ENCODE results near the gene HORMAD2. TPM values are rescaled to one million over a fixed set of nuclear protein-coding genes. Genes with fewer than 3 reads are reported as not detected.
A peak's percentile ranks its signal among the peaks of the same experiment; 100 is the strongest.
"Not testable (repeated sequence)": the region's sequence is repeated elsewhere in the genome, so short reads cannot be mapped to it uniquely, and the experiment has no call there.

Gene HORMAD2
- total RNA-seq, 5 donors from 2014 or later (not counting 1 experiment from before 2014, with no cell fraction given), result not detected

DNA sequence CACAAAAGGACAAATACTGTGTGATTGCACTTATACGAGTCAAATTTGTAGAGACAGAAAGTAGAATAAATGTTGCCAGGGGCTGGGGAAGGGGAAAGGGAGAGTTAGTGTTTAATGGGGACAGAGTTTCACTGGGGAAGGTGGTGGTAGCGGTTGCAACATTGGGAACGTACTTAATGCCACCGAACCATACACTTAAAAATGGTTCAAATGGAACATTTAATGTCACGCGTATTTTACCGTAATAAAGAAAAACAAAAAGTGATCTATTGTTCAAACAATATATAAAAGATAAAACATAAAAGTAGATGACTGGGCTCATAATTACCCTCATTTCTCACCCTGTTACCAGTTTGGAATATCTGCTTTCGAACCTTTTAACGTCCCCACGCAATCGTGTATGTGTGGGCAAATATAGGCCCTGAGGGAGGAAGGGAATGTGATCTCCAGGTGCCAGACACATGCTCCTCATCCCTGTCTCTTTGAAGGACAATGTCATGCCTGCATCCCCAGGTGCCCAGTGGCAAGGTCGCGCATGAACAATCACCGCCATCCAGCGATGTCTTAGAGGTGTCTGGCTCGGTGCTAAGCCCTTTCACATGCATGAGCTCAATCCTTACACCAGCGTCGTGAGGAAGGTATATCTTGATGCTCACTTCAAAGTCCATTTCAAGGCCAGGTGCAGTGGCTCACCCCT is 131.0 kb downstream of the HORMAD2 start:
- Mint-ChIP-seq H3K27me3 (no peaks in the 10 kb centered on the region), H3K36me3 (no peaks in the 10 kb centered on the region), H3K27ac (no peak overlapping the region), H3K9me3 (no peaks in the 10 kb centered on the region), H3K4me1 (peaks cover 9 to 26% (median 18%) of the 10 kb centered on the region in 3 donors), H3K4me3 (no peak overlapping the region)
- no peaks in the 10 kb centered on the region for H3K36me3 ChIP-seq (ENCODE audit: control insufficient read depth in 2 of 2, extremely low read depth in 1 of 2, insufficient read depth in 1 of 2, low read length in 1 of 2)
- DNase-seq (no peak), ATAC-seq (replicated peaks in 1 of 4) (no peak)
- H3K4me1 ChIP-seq (ENCODE audit: control insufficient read depth in 1 of 2, extremely low read depth in 1 of 2, insufficient read depth in 2 of 2, low read length in 2 of 2), result no peaks in the 10 kb centered on the region
- ChIA-PET POLR2A (no interaction called here), CTCF (no interaction called here)
- H3K9me3 ChIP-seq, result no peaks in the 10 kb centered on the region
- H3K4me3 ChIP-seq (ENCODE audit: control insufficient read depth in 1 of 2, extremely low read depth in 1 of 2, low read length in 1 of 2), result no peak overlapping the region
- H3K27ac ChIP-seq (ENCODE audit: low read length), result no peak overlapping the region
- 96% methylated on average over 11 of the region's 18 CpGs for WGBS (ENCODE audit: insufficient coverage)
- peaks cover 0 to 3% of the 10 kb centered on the region in 2 experiments for H3K27me3 ChIP-seq (replicated peaks in 1 of 2; ENCODE audit: control insufficient read depth in 2 of 2, extremely low read depth in 1 of 2, insufficient read depth in 2 of 2, low read length in 1 of 2)

DNA sequence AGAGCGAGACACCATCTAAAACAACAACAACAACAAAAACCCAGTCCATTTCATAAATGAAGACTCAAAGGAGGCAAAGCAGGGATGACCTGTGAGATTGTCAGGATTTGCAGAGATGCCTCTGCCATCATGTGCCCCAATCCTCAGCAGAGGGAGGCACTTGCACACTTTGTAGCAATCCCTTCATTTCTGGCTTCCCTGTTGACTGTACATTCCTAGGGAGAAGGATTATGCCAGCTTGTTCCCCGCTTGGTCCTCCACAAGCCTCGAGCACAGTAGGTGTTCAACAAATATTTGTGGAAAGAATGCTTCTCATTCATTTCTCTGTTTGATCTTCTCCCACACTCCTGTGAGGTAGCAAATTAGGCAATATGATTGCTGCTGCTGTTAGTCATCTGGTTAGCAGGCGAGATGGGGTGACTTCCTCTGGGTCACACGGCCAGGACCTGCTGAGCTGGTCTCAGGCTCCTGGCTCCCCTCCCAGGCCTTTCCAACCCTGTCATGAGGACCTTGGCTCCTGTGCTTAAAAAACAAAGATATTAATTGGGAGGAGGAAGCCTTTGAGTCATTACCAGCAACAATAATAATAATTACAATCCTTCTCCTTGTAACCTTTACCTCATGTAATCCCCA is 132.2 kb downstream of the HORMAD2 start:
- H3K27ac Mint-ChIP-seq, result peak overlapping the region in 1 of 2 donors; percentile 57
- no peak overlapping the region for H3K4me3 Mint-ChIP-seq
- H3K4me1 Mint-ChIP-seq, result peaks cover 10 to 26% (median 18%) of the 10 kb centered on the region in 3 donors

DNA sequence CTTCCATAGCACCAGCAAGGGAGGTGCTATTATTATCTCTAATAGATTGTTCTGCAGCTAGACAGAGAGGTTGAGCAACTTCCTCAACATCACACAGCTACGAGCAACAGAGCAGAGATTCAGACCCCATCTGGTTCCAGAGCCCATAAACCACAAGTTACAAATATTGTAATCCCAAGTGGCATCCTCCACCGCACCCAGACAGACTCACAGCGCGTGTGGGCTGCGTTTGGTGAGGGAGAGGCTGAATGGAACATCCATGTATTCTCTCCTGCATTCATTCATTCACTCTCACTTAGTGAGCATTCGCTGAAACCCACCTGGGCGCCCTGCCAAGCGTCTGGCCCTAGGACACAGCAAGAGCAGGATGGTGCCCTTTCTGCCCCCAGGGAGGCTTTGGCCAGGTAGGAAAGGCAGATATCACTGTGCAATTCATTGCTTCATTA is 132.8 kb downstream of the HORMAD2 start:
- Histone ChIP-seq H3K27me3 (replicated peaks in 1 of 2; ENCODE audit: control insufficient read depth in 2 of 2, extremely low read depth in 1 of 2, insufficient read depth in 2 of 2, low read length in 1 of 2) (peaks cover 0 to 3% of the 10 kb centered on the region in 2 experiments), H3K36me3 (ENCODE audit: control insufficient read depth in 2 of 2, extremely low read depth in 1 of 2, insufficient read depth in 1 of 2, low read length in 1 of 2) (no peaks in the 10 kb centered on the region), H3K27ac (ENCODE audit: low read length) (no peak overlapping the region), H3K4me1 (ENCODE audit: control insufficient read depth in 1 of 2, extremely low read depth in 1 of 2, insufficient read depth in 2 of 2, low read length in 2 of 2) (no peaks in the 10 kb centered on the region), H3K9me3 (no peaks in the 10 kb centered on the region), H3K4me3 (ENCODE audit: control insufficient read depth in 1 of 2, extremely low read depth in 1 of 2, low read length in 1 of 2) (no peak overlapping the region)
- Mint-ChIP-seq H3K27ac (peak overlapping the region in 1 of 2 donors; percentile 57), H3K4me3 (no peak overlapping the region), H3K36me3 (no peaks in the 10 kb centered on the region), H3K4me1 (peaks cover 10 to 26% (median 18%) of the 10 kb centered on the region in 3 donors), H3K9me3 (no peaks in the 10 kb centered on the region), H3K27me3 (no peaks in the 10 kb centered on the region)
- DNase-seq (no peak), ATAC-seq (replicated peaks in 1 of 4) (no peak)
- CTCF ChIA-PET, result no interaction called here
- WGBS (ENCODE audit: insufficient coverage), result 100% methylated on average over 3 of the region's 8 CpGs
- POLR2A ChIA-PET, result no interaction called here

More for the DNA sequence above, 132.2 kb downstream of the HORMAD2 start:
- Histone ChIP-seq H3K4me3 (ENCODE audit: control insufficient read depth in 1 of 2, extremely low read depth in 1 of 2, low read length in 1 of 2) (no peak overlapping the region), H3K9me3 (no peaks in the 10 kb centered on the region), H3K4me1 (ENCODE audit: control insufficient read depth in 1 of 2, extremely low read depth in 1 of 2, insufficient read depth in 2 of 2, low read length in 2 of 2) (no peaks in the 10 kb centered on the region), H3K27ac (ENCODE audit: low read length) (no peak overlapping the region), H3K27me3 (replicated peaks in 1 of 2; ENCODE audit: control insufficient read depth in 2 of 2, extremely low read depth in 1 of 2, insufficient read depth in 2 of 2, low read length in 1 of 2) (peaks cover 0 to 3% of the 10 kb centered on the region in 2 experiments), H3K36me3 (ENCODE audit: control insufficient read depth in 2 of 2, extremely low read depth in 1 of 2, insufficient read depth in 1 of 2, low read length in 1 of 2) (no peaks in the 10 kb centered on the region)
- ChIA-PET POLR2A (no interaction called here), CTCF (no interaction called here)
- ATAC-seq (replicated peaks in 1 of 4), result no peak
- peak in 1 of 35 experiments; percentile 22 for DNase-seq
- no CpG with 5 or more reads among the region's 5 CpGs for WGBS (ENCODE audit: insufficient coverage)
- no peaks in the 10 kb centered on the region for H3K36me3 Mint-ChIP-seq
- no peaks in the 10 kb centered on the region for H3K27me3 Mint-ChIP-seq
- H3K9me3 Mint-ChIP-seq, result no peaks in the 10 kb centered on the region

DNA sequence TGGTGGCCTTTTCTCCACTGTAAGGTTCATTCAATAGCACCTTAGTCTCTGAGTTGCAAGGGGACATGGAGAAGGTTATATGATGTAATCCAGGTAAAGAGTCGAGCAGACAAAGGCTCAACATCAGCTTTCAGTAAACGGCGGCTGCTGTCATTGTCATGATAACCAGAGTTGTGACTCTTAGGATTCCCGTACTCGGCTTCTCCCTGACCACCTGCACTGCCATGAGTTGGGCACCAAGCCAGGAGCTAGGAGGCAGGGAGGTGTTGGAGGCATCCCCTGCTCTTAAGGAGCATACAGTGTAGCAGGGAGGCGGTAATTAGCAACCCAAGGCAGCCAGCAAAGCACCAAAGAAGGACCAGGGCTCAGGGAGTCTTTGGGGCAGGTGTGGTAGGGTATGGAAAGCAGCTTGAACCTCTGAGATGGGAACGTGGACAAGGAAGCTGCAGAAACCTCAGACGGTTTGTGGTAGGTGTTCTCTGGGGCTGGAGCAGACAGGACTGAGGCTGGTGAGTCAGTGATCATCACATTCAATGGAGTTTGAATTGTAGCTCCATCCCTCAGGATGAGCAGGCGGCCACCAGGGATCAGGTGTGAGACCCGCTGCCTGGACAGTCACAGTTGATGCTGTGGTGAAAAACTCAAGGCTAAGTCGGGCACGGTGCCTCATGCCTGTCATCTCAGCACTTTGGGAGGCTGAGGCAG is 134.6 kb downstream of the HORMAD2 start:
- Histone ChIP-seq H3K27me3 (replicated peaks in 1 of 2; ENCODE audit: control insufficient read depth in 2 of 2, extremely low read depth in 1 of 2, insufficient read depth in 2 of 2, low read length in 1 of 2) (peaks cover 0 to 3% of the 10 kb centered on the region in 2 experiments), H3K4me1 (ENCODE audit: control insufficient read depth in 1 of 2, extremely low read depth in 1 of 2, insufficient read depth in 2 of 2, low read length in 2 of 2) (peaks cover 7 to 9% of the 10 kb centered on the region in 2 experiments), H3K4me3 (ENCODE audit: control insufficient read depth in 1 of 2, extremely low read depth in 1 of 2, low read length in 1 of 2) (no peak overlapping the region), H3K36me3 (ENCODE audit: control insufficient read depth in 2 of 2, extremely low read depth in 1 of 2, insufficient read depth in 1 of 2, low read length in 1 of 2) (no peaks in the 10 kb centered on the region), H3K9me3 (no peaks in the 10 kb centered on the region), H3K27ac (ENCODE audit: low read length) (no peak overlapping the region)
- ATAC-seq (replicated peaks in 1 of 4) (no peak), DNase-seq (no peak)
- H3K27ac Mint-ChIP-seq, result no peak overlapping the region
- WGBS (ENCODE audit: insufficient coverage), result 66% methylated on average over 11 of the region's 12 CpGs
- no peaks in the 10 kb centered on the region for H3K27me3 Mint-ChIP-seq
- no peak overlapping the region for H3K4me3 Mint-ChIP-seq
- H3K9me3 Mint-ChIP-seq, result no peaks in the 10 kb centered on the region
- H3K36me3 Mint-ChIP-seq, result no peaks in the 10 kb centered on the region
- ChIA-PET CTCF (no interaction called here), POLR2A (no interaction called here)
- H3K4me1 Mint-ChIP-seq, result peaks cover 18 to 36% (median 26%) of the 10 kb centered on the region in 3 donors

DNA sequence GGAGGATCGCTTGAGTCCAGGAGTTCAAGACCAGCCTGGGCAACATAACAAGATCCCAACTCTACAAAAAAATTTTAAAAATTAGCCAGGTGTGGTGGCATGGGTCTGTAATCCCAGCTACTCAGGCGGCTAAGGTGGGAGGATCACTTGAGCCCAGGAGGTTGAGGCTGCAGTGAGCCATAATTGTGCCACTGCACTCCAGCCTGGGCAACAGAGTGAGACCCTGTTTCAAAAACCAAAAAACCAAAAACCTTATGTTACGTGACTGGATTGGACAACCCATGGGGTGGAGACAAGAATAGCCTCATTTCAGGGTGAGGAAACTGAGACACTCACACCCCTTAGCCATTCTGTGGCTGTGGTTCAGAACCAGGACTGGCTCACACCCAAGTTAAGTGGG is 136.0 kb downstream of the HORMAD2 start:
- peaks cover 32 to 50% (median 40%) of the 10 kb centered on the region in 3 donors for H3K4me1 Mint-ChIP-seq
- H3K36me3 Mint-ChIP-seq; DNase-seq; H3K27me3 Mint-ChIP-seq; H3K36me3 ChIP-seq (ENCODE audit: control insufficient read depth in 2 of 2, extremely low read depth in 1 of 2, insufficient read depth in 1 of 2, low read length in 1 of 2); H3K27ac Mint-ChIP-seq; ATAC-seq (replicated peaks in 1 of 4); H3K9me3 ChIP-seq; H3K27me3 ChIP-seq (replicated peaks in 1 of 2; ENCODE audit: control insufficient read depth in 2 of 2, extremely low read depth in 1 of 2, insufficient read depth in 2 of 2, low read length in 1 of 2); POLR2A ChIA-PET; H3K27ac ChIP-seq (ENCODE audit: low read length); CTCF ChIA-PET; H3K9me3 Mint-ChIP-seq; H3K4me3 Mint-ChIP-seq; H3K4me3 ChIP-seq (ENCODE audit: control insufficient read depth in 1 of 2, extremely low read depth in 1 of 2, low read length in 1 of 2): not testable (repeated sequence)
- no CpG with 5 or more reads among the region's 3 CpGs for WGBS (ENCODE audit: insufficient coverage)
- peaks cover 18 to 23% of the 10 kb centered on the region in 2 experiments for H3K4me1 ChIP-seq (ENCODE audit: control insufficient read depth in 1 of 2, extremely low read depth in 1 of 2, insufficient read depth in 2 of 2, low read length in 2 of 2)

DNA sequence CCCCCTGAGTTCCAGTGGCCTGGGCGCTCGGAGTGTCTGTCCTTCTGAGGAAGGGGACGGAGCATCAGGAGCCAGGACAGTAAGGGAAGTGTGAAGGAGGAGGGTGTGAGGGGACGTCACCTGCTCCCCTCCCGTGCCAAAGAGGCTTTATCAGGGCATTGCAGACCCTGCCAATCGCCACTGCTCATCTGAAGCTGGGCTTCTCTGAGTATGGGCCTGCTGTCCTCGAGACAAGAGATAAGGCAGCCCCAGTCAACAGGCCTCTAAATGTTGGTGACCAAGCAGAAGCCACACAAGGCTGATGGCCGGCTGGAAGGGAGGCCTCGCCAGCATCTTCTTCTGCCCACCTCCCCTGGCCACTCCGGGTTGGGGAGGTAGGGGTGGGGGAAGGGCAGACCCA is 136.4 kb downstream of the HORMAD2 start:
- WGBS (ENCODE audit: insufficient coverage), result 86% methylated on average over 7 of the region's 10 CpGs
- no peak overlapping the region for H3K4me3 ChIP-seq (ENCODE audit: control insufficient read depth in 1 of 2, extremely low read depth in 1 of 2, low read length in 1 of 2)
- H3K4me1 ChIP-seq (ENCODE audit: control insufficient read depth in 1 of 2, extremely low read depth in 1 of 2, insufficient read depth in 2 of 2, low read length in 2 of 2), result peaks cover 21 to 27% of the 10 kb centered on the region in 2 experiments
- ChIA-PET CTCF (no interaction called here), POLR2A (no interaction called here)
- H3K9me3 ChIP-seq, result no peaks in the 10 kb centered on the region
- H3K9me3 Mint-ChIP-seq, result no peaks in the 10 kb centered on the region
- ATAC-seq (replicated peaks in 1 of 4) (no peak), DNase-seq (no peak)
- H3K4me3 Mint-ChIP-seq, result no peak overlapping the region
- H3K36me3 ChIP-seq (ENCODE audit: control insufficient read depth in 2 of 2, extremely low read depth in 1 of 2, insufficient read depth in 1 of 2, low read length in 1 of 2), result no peaks in the 10 kb centered on the region
- H3K27me3 ChIP-seq (replicated peaks in 1 of 2; ENCODE audit: control insufficient read depth in 2 of 2, extremely low read depth in 1 of 2, insufficient read depth in 2 of 2, low read length in 1 of 2), result no peaks in the 10 kb centered on the region
- no peak overlapping the region for H3K27ac Mint-ChIP-seq
- H3K27me3 Mint-ChIP-seq, result no peaks in the 10 kb centered on the region
- H3K27ac ChIP-seq (ENCODE audit: low read length), result no peak overlapping the region
- H3K36me3 Mint-ChIP-seq, result no peaks in the 10 kb centered on the region
- peaks cover 37 to 55% (median 45%) of the 10 kb centered on the region in 3 donors for H3K4me1 Mint-ChIP-seq

Data from T-cell (primary cell).